Measurements from ENCODE around the gene FAM151A.
"Not testable (repeated sequence)": the region's sequence is repeated elsewhere in the genome, so short reads cannot be mapped to it uniquely, and the experiment has no call there.

Gene FAM151A

GRCh38 chr1:54649921-54650320, 26.6 kb upstream of the FAM151A start:
- Histone ChIP-seq H3K4me3 (ENCODE audit: low read length) (no peak overlapping the region), H3K4me1 (ENCODE audit: insufficient read depth, low read length) (no peaks in the 10 kb centered on the region), H3K9me3 (ENCODE audit: low read length) (no peaks in the 10 kb centered on the region), H3K36me3 (ENCODE audit: insufficient read depth, low read length) (no peaks in the 10 kb centered on the region), H3K27me3 (ENCODE audit: insufficient read depth, low read length) (peaks cover 4% of the 10 kb centered on the region), H2AFZ (ENCODE audit: low read depth, low read length) (no peak overlapping the region)

GRCh38 chr1:54649130-54649898, 26.0 kb upstream of the FAM151A start:
- Histone ChIP-seq H3K4me1 (ENCODE audit: insufficient read depth, low read length) (no peaks in the 10 kb centered on the region), H3K4me3 (ENCODE audit: low read length) (no peak overlapping the region), H3K9me3 (ENCODE audit: low read length) (no peaks in the 10 kb centered on the region), H2AFZ (ENCODE audit: low read depth, low read length) (no peak overlapping the region), H3K36me3 (ENCODE audit: insufficient read depth, low read length) (no peaks in the 10 kb centered on the region), H3K27me3 (ENCODE audit: insufficient read depth, low read length) (peaks cover 4% of the 10 kb centered on the region)

- Histone ChIP-seq H3K4me1 (ENCODE audit: insufficient read depth, low read length) (no peaks in the 10 kb centered on the region), H3K4me3 (ENCODE audit: low read length) (no peak overlapping the region), H3K27me3 (ENCODE audit: insufficient read depth, low read length) (peaks cover 4% of the 10 kb centered on the region), H2AFZ (ENCODE audit: low read depth, low read length) (no peak overlapping the region), H3K36me3 (ENCODE audit: insufficient read depth, low read length) (no peaks in the 10 kb centered on the region), H3K9me3 (ENCODE audit: low read length) (no peaks in the 10 kb centered on the region)
Observed at GRCh38 chr1:54645806-54646676, 22.7 kb upstream of the FAM151A start.

GRCh38 chr1:54643736-54644135, 20.4 kb upstream of the FAM151A start:
- H3K9me3 ChIP-seq (ENCODE audit: low read length), result no peaks in the 10 kb centered on the region
- no peaks in the 10 kb centered on the region for H3K36me3 ChIP-seq (ENCODE audit: insufficient read depth, low read length)
- no peak overlapping the region for H2AFZ ChIP-seq (ENCODE audit: low read depth, low read length)
- no peaks in the 10 kb centered on the region for H3K27me3 ChIP-seq (ENCODE audit: insufficient read depth, low read length)
- H3K4me1 ChIP-seq (ENCODE audit: insufficient read depth, low read length), result no peaks in the 10 kb centered on the region
- H3K4me3 ChIP-seq (ENCODE audit: low read length), result no peak overlapping the region

- H3K36me3 ChIP-seq (ENCODE audit: insufficient read depth, low read length), result no peaks in the 10 kb centered on the region
- H3K9me3 ChIP-seq (ENCODE audit: low read length), result no peaks in the 10 kb centered on the region
- H3K27me3 ChIP-seq (ENCODE audit: insufficient read depth, low read length), result no peaks in the 10 kb centered on the region
Observed at GRCh38 chr1:54640863-54641836, 17.8 kb upstream of the FAM151A start, which contains the start of gene MROH7. MROH7 (plus strand) TSS chr1:54641786; CDS start chr1:54652927, 11,141 bp downstream.

GRCh38 chr1:54640361-54640760, 17.0 kb upstream of the FAM151A start:
- Histone ChIP-seq H3K9me3 (ENCODE audit: low read length) (no peaks in the 10 kb centered on the region), H3K27me3 (ENCODE audit: insufficient read depth, low read length) (no peaks in the 10 kb centered on the region), H3K4me1 (ENCODE audit: insufficient read depth, low read length) (no peaks in the 10 kb centered on the region), H3K36me3 (ENCODE audit: insufficient read depth, low read length) (no peaks in the 10 kb centered on the region), H3K4me3 (ENCODE audit: low read length) (no peak overlapping the region), H2AFZ (ENCODE audit: low read depth, low read length) (no peak overlapping the region)

More at GRCh38 chr1:54640863-54641836, 17.8 kb upstream of the FAM151A start, which contains the start of gene MROH7:
- Histone ChIP-seq H3K4me3 (ENCODE audit: low read length) (no peak within 1 kb of the TSS), H3K4me1 (ENCODE audit: insufficient read depth, low read length) (no peaks in the 10 kb centered on the region), H2AFZ (ENCODE audit: low read depth, low read length) (no peak within 1 kb of the TSS)

GRCh38 chr1:54636461-54637446, 13.4 kb upstream of the FAM151A start:
- not testable (repeated sequence) for H3K36me3 ChIP-seq (ENCODE audit: insufficient read depth, low read length); H3K4me1 ChIP-seq (ENCODE audit: insufficient read depth, low read length); H3K9me3 ChIP-seq (ENCODE audit: low read length); H3K27me3 ChIP-seq (ENCODE audit: insufficient read depth, low read length); H2AFZ ChIP-seq (ENCODE audit: low read depth, low read length); H3K4me3 ChIP-seq (ENCODE audit: low read length)

GRCh38 chr1:54635804-54636203, 12.5 kb upstream of the FAM151A start:
- not testable (repeated sequence) for H3K9me3 ChIP-seq (ENCODE audit: low read length); H3K4me1 ChIP-seq (ENCODE audit: insufficient read depth, low read length); H3K36me3 ChIP-seq (ENCODE audit: insufficient read depth, low read length); H3K27me3 ChIP-seq (ENCODE audit: insufficient read depth, low read length); H3K4me3 ChIP-seq (ENCODE audit: low read length); H2AFZ ChIP-seq (ENCODE audit: low read depth, low read length)

- no peak overlapping the region for H2AFZ ChIP-seq (ENCODE audit: low read depth, low read length)
- H3K4me1 ChIP-seq (ENCODE audit: insufficient read depth, low read length), result no peaks in the 10 kb centered on the region
Observed at GRCh38 chr1:54627196-54627595, 3.9 kb upstream of the FAM151A start.

GRCh38 chr1:54624466-54625464, 1.4 kb upstream of the FAM151A start:
- Histone ChIP-seq H2AFZ (ENCODE audit: low read depth, low read length) (no peak overlapping the region), H3K36me3 (ENCODE audit: insufficient read depth, low read length) (no peaks in the 10 kb centered on the region), H3K4me3 (ENCODE audit: low read length) (no peak overlapping the region), H3K27me3 (ENCODE audit: insufficient read depth, low read length) (peaks cover 4% of the 10 kb centered on the region), H3K4me1 (ENCODE audit: insufficient read depth, low read length) (no peaks in the 10 kb centered on the region), H3K9me3 (ENCODE audit: low read length) (no peaks in the 10 kb centered on the region)

More at GRCh38 chr1:54627196-54627595, 3.9 kb upstream of the FAM151A start:
- no peaks in the 10 kb centered on the region for H3K36me3 ChIP-seq (ENCODE audit: insufficient read depth, low read length)
- no peak overlapping the region for H3K4me3 ChIP-seq (ENCODE audit: low read length)
- H3K27me3 ChIP-seq (ENCODE audit: insufficient read depth, low read length), result peaks cover 4% of the 10 kb centered on the region
- H3K9me3 ChIP-seq (ENCODE audit: low read length), result no peaks in the 10 kb centered on the region

- H3K9me3 ChIP-seq (ENCODE audit: low read length), result no peaks in the 10 kb centered on the region
- H3K4me3 ChIP-seq (ENCODE audit: low read length), result no peak overlapping the region
- H2AFZ ChIP-seq (ENCODE audit: low read depth, low read length), result no peak overlapping the region
- H3K36me3 ChIP-seq (ENCODE audit: insufficient read depth, low read length), result no peaks in the 10 kb centered on the region
- H3K27me3 ChIP-seq (ENCODE audit: insufficient read depth, low read length), result peaks cover under 1% of the 10 kb centered on the region
- no peaks in the 10 kb centered on the region for H3K4me1 ChIP-seq (ENCODE audit: insufficient read depth, low read length)
Observed at GRCh38 chr1:54619749-54620148, 3.6 kb downstream of the FAM151A start.
